HG03045 (cell line): ENCODE measurements around the gene ABL2.
"Not testable (repeated sequence)": the region's sequence is repeated elsewhere in the genome, so short reads cannot be mapped to it uniquely, and the experiment has no call there.

Experiments
- ATAC-seq: cut with Tn5 transposase; IDR thresholded peaks from one replicate; pipeline ENCODE4 v1.9.1; 2021; ENCODE audit warnings: mild to moderate bottlenecking, moderate library complexity; ENCODE audit not compliant: unreplicated experiment

The ABL2 gene

DNA sequence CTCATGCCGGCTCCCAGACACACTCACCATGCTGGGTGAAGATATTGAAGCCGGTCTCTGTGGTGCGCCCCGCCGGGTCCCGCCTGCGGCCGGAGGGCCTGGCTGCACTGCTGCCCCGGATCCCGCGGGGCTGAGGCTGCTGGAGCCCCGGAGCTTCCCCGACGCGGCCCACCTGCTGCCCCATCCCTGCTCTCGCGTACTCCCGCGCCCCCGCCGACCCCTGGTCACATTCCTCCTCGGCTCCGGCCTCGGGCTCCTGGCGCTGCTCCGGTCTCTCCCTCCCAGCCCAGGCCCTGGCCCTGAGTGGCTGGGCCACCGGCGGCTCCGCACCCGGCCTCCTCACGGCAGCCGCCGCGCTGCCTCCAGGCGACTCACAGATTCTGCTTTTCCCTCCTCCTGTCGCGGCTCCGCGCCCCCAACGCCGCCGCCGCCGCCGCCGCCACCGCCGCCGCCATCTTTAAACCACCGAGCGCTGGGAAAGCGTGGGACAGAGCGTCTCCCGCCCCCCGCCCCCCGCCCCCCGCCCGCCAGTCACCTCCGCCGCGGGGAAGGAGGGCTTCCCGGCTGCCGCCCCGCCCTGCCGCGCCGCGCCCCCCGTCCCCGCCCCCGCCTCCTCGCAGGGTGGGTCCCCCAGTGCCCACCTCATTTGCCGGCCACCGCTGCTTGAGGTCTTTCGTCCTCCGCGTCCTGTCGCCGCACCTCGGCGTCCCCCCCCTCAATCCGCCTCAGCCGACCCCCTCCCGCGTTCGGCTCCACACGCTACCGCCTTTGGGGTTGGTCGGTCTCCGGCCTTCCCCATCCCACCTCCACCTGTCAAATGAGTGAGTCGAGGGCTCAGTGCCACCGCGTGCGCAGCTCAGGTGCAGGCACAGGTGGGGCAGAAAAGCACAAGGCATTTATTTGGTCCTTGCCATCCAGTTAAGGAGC, at the start of gene ABL2:
TSS of gene ABL2 (minus strand) at position 464 of the 927 bp plus-strand sequence. CDS start at position 184, 280 bp downstream.
- ATAC-seq: peak; percentile 60

DNA sequence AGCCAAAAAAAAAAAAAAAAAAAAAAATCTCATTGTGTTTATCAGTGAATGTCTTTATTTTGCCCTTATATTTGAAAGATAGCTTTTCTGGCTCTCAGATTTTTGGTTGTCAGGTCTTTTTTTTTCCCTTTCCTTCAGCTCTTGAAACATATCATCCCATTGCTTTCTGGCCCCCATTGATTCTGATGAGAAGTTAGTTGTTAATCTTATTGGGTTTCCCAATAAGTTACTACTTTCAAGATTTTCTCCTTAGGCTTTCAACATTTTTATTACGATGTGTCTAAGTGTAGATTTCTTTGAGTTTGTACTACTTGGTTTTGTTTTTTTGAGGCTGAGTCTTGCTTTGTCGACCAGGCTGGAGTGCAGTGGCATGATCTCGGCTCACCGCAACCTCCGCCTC, 49.4 kb upstream of the ABL2 start:
- no peak for ATAC-seq

DNA sequence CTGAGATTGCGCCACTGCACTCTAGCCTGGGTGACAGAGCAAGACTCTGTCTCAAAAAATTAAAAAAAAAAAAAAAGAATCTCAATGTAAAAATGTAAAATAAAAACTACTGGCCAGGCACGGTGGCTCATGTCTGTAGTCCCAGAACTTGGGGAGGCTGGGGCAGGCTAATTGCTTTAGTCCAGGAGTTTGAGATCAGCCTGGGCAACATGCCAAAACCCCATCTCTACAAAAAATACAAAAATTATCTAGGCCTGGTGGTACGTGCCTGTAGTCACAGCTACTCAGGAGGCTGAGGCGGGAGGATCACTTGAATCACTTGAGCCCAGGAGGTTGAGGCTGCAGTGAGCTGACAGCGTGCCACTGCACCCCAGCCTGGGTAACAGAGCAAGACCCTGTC, 44.9 kb upstream of the ABL2 start:
- ATAC-seq: not testable (repeated sequence)

- ATAC-seq: no peak
These were observed 39.6 kb upstream of the ABL2 start for GRCh38 chr1:179269071-179269470.

- ATAC-seq: no peak
These were observed 35.0 kb upstream of the ABL2 start for GRCh38 chr1:179264507-179264906.

GRCh38 chr1:179263121-179263520, 33.6 kb upstream of the ABL2 start:
- no peak for ATAC-seq

GRCh38 chr1:179262183-179262582, 32.7 kb upstream of the ABL2 start:
- no peak for ATAC-seq

DNA sequence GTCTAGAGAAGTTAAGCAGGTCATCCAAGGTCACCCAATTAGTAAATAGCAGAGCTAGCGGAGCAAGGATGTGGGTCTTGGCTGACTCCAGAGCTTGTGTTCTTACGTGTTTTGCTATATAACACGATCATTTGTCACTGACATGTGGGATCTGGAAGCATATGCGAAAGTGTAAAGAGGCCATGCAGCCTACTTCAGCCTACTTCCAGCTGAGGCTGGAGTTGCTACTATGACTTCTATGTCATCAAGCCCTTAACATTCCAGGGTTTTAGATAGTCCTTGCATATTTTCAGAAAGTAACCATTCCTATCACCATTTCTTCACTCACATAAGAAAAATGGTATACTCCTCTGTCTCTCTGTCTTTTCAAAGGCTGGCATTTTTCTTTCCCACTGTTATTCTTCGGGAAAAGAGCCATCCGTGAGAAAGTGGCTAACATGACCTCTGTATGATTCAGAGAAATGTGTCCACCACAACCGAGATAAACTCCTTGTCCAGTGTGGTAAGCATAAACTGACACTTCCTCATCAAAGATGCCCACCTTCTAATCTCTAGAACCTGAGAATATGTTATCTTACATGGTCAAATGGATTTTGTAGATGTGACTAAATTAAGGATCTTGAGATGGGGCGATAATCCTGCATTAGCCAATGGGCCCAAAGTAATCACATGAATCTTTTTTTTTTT, 24.0 kb upstream of the ABL2 start:
- ATAC-seq: no peak

DNA sequence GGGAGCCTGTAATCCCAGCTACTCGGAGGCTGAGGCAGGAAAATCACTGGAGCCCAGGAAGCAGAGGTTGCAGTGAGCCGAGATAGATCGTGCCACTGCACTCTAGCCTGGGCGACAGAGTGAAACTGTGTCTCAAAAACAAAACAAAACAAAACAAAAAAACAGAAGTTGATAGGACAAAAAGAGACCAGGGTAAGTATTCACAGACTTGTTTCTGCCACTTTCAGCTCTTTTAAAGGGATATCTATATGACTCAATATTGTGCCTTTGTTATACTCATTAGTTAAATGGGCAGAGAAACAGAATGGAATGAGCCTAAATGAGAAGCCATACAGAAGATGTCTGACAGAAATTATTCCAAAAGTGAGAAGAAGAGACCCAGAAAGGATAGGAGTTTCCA, 23.1 kb upstream of the ABL2 start:
- ATAC-seq: no peak

DNA sequence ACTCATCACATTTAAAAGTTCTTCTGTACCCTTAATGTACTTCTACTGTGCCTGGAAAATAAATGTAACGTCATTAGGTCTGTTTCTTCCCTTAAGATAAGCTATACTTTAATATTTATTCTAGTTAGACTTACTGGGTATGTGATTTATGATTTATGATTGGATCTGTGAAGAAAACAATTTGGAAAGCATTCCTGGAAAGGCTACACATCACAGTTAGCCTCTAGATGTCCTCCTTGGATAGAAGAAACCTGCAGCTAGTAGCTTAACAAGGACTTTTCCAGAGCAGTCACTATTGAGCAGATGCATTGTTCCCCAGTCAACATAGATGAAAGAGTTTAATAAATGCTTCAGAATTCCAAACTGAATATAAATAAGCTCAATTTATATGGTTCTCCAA, 22.2 kb upstream of the ABL2 start:
- ATAC-seq: no peak

DNA sequence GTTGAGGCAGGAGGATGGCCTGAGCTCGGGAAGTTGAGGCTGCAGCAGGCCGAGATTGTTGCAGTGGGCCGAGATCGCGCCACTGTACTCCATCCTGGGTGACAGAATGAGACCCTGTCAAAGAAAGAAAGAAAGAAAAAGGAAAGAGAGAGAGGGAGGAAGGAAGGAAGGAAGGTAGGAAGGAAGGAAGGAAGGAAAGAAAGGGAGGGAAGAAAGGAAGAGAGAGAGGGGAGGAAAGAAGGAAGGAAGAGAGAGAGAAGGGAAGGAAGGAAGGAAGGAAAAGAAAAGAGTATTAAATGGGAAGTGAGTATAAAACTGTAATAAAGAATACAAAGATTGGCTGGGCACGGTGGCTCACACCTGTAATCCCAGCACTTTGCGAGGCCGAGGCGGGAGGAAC, 18.4 kb upstream of the ABL2 start:
- ATAC-seq: no peak

DNA sequence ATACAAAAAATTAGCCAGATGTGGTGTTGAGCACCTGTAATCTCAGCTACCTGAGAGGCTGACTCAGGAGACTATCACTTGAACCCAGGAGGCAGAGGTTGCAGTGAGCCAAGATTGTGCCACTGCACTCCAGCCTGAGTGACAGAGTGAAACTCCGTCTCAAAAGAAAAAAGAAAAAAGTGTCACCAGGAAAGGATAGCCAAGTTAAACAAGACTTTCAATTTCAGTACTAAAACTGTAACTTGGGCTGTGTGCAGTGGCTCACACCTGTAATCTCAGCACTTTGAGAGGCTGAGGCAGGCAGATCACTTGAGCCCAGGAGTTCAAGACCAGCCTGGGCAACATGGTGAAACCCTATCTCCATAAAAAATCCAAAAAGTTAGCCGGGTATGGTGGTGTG, 15.9 kb upstream of the ABL2 start:
- ATAC-seq: not testable (repeated sequence)

DNA sequence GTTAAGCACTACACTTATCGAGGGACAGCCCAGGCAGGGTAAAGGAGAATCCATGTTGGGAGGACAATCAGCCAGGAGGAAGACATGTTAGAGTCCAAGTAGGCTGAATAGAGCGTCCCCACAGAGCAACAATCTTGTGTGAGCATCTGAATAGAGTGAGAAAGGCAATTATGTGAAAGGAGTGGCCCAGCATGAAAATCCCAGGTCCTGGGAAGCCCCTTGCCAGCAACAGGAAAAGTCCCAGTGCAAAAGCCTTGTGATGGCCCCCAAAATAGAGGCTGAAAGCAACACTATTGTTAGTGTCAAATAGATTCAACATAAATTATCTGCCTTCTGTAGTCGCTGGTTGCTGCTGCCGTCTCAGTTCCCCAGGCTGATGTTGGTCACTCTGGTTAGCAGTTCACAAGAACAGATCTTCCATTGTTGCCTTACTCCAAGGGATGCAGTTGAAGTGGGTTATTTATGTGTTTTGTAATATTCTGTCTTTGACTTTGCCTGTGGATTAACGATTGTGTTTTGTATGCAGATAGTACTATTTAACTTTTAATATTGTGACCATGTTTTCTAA, 12.1 kb upstream of the ABL2 start:
- ATAC-seq: no peak

- ATAC-seq: no peak
These were observed 7.7 kb upstream of the ABL2 start for GRCh38 chr1:179237222-179237621.

GRCh38 chr1:179234863-179235262, 5.4 kb upstream of the ABL2 start:
- ATAC-seq: no peak

DNA sequence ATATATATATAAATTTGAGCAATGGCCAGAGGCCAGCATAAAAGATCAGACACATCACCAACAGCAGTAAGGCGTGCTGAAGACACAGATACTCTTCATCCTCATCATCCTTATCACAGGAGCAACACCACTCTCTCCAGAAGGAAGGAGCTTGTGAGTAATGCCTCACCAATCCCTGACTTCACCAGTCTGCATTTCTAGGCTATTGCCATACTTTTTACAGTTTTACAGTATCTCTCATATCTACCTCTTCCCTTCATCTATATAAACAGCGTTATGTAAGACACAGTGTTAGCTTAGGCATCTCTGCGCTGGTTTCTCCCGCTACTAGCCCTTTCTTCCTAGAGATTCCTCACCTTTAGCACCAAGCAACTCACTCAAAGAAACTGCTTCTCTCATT, 2.4 kb upstream of the ABL2 start:
- no peak for ATAC-seq

GRCh38 chr1:179230721-179231120, 1.2 kb upstream of the ABL2 start:
- ATAC-seq: no peak

DNA sequence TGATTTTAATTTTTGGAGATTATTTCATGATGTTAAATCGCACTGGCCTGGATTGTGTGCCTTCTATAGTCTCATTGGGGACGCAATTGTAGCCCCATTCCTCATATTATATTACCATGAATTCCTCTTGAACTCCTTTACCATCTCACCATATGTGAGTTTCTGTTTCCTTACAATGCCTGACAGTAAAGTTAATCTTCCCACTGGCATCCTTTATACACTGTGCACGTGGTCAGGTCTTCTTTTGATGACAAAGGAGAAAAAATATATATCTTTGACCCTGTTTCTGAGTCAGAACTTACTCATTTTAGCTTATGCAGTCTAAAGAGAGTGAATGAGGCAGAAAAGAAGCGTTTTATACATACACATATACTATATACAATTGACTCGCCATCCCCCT, 774 bp upstream of the ABL2 start:
- no peak for ATAC-seq

GRCh38 chr1:179228783-179229213, 679 bp downstream of the ABL2 start:
- peak; percentile 36 for ATAC-seq

DNA sequence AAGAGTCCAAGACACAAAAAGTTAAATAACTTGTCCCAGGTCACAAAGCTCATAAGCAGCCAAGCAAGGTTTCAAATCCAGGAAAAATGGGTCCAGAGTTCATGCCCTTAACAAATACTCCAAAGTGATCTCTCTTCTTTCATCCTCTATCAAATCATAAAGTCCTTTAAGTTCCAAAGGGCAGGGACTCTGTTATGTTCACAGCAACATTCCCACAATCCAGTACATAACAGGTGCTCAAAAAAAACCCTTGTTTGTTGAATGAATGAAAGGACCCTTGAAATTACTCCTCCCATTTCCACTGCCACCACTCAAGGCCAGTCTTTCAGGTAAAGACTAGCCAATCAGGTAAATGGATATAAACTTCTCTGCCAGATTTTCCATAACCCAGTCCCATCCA, 2.7 kb downstream of the ABL2 start:
- no peak for ATAC-seq

DNA sequence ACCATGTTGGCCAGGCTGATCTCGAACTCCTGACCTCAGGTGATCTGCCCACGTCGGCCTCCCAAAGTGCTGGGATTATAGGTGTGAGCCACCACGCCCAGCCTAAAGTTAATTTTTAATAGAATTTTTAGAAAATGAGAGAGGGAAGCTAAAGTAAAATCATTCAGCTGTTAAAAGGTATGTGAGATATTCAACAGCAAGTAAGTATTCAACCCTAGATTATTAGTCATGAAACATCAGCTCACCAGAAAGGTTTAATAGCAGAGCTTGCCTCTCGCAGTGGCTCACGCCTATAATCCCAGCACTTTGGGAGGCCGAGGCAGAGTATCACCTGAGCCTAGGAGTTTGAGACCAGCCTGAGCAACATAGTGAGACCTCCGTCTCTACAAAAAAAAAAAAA, 5.0 kb downstream of the ABL2 start:
- not testable (repeated sequence) for ATAC-seq

DNA sequence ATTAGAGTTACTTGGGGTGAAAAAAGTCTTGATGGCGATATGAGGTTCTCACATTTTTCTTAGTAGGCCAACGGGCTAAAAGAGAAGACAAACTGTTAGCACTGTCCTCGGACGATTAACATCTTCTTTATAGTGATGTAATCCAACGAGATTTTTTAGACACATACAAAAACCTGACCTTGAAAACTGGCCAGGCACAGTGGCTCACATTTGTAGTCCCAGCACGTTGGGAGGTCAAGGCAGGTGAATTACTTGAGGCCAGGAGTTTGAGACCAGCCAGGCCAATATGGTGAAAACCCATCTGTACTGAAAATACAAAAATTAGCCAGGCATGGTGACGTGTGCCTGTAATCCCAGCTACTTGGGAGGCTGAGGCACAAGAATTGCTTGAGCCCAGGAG, 8.4 kb downstream of the ABL2 start:
- ATAC-seq: not testable (repeated sequence)
